ENCODE measurements around the gene LHFPL6.
"Not testable (repeated sequence)": the region's sequence is repeated elsewhere in the genome, so short reads cannot be mapped to it uniquely, and the experiment has no call there.

LHFPL6 gene

DNA sequence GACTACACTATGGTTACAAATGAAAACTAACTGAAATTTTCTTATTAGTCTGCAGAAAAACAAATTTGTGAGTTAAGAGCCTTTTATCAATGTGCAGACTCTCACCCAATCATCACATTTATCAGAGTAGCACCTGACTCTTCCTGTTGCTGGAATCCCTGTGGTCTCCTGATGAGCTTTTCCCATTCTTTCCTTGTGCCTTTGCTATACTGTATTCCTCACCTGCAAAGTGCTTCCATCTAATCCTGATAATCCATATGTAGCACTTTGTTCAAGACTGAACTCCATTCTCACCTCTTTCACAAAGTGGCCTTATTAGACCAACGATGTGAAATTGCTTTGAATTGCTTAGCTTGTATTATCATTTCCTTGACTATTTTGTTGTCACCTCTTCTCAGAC is 225.3 kb downstream of the LHFPL6 start:
- DNase-seq: no peak

DNA sequence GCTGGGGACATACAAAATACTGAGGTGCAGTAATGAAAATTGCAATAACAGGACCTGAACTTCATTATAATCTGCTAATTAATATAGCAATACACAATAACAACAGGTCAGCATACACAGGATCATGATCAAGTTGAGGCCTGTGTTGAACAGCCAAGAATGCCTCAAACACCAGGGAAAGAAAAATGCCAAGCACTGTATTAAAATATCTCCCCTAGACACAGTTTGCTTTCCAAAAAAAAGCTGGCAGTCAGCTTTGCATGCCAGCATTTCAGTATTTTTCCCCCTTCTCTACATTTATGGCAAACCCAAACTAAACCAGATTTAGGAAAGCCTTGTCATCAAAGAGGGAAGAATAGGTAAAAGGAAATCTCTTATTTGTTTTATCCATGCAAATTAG is 226.9 kb downstream of the LHFPL6 start:
- DNase-seq: no peak

DNA sequence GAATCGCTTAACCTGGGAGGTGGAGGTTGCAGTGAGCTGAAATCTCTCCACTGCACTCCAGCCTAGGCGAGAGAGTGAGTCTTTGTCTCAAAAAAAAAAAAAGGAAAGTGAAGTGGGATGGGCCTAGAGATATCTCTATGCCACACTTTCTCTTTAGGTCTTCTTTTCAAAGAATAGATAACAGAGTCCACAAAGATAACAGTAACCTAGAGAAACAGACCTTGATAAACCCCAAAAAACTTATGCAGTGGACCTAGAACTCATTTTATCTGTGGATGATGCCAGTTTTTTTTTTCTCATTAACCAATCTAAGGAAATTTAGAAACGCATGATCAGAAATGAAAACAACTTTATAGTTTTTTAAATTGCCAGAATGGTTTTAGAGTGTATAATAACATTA is 227.4 kb downstream of the LHFPL6 start:
- no peak for DNase-seq

DNA sequence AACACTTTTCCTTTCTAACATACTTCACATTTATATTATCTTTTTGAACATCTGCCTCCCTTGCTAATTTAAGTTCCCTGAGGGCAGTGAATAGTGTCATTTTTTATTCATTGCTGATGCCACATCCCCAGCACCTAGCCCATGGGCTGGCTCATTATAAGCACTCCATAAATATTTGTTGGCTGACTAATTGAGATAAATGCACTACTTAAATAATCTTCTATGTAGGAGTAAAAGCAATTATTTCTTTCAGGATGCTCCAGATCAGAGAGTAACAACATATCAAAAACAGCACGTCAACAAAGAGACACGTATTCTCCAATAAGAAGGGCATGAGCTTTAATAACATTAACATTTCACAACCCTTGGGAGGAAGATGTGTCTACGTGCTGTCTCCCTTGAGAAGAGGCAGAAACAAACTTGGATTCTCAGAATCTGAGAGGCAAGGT is 228.2 kb downstream of the LHFPL6 start:
- DNase-seq: no peak

DNA sequence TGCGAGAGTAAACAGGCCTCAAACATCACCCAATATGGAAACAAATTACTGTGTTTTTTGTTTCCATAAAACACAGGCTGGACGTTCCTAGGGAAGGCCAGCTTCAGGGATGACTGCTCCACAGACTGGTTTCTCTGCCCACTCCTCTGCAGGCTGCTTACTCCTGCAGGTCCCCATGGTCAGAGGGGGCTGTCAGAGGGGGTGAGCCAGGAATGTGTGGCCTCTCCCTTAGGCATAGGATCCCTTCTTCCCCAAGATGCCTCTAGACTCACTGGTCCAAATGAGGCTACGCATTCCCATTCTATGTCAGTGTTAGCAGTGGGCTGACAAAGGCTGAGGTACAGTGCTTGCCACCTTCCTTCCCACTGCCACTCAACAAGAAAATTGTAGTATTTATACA is 229.8 kb downstream of the LHFPL6 start:
- no peak for DNase-seq

DNA sequence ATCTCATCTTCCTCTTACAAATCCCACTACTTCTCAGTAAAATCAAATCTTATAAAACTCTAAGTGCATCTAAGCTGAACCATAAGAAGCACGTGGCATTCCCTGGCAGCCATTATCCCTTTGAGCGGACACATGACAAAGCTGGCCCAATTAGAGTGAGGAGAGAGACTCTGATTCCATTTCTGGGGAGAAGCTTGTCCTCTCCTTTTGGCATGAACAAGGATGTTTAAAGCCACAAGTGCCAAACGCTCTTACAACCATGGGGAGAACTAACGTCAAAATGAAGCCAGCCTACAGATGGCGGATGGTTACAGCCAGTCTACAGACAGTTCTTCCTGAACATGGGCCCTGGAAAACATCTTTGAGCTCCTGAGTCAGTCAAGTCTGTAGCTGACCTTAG is 231.3 kb downstream of the LHFPL6 start:
- DNase-seq: no peak

DNA sequence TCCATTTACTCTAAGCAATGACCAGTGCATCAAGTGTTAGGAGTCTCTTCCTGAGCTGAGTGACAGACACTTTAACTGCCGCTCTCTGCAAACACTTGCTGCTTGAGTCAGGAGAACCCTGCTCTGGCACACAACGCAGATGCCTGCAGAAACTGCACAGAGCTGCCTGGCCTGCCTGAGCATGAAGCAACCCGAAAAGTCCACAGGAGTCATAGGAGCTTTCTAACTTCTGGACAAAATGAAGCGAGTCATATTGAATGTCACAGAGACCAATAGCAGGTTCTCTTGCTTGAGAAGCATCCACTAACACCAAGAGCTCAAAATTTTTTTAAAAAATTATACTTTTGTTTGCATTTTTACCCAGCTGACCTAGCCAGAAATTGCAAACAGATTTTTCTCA is 232.4 kb downstream of the LHFPL6 start:
- DNase-seq: no peak

DNA sequence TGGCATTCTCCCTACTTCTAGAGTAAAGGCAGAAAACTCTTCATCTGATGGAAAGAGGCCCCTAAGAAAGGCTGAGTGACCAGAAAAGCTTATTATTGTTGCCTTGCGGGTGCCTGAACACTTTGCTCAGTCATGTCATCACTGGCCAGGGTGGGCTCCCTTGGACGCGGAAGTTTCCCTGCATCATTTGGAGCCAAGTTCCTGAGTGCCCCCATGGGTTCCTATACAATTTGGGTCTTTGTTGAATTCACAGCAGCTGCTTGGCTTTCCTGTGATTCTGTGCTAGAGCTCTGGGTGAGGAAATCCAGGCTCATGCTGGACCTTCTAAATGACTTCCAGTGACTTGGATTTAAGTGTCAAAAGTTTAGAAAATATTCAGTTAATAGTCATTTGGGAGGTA is 232.9 kb downstream of the LHFPL6 start:
- DNase-seq: no peak

DNA sequence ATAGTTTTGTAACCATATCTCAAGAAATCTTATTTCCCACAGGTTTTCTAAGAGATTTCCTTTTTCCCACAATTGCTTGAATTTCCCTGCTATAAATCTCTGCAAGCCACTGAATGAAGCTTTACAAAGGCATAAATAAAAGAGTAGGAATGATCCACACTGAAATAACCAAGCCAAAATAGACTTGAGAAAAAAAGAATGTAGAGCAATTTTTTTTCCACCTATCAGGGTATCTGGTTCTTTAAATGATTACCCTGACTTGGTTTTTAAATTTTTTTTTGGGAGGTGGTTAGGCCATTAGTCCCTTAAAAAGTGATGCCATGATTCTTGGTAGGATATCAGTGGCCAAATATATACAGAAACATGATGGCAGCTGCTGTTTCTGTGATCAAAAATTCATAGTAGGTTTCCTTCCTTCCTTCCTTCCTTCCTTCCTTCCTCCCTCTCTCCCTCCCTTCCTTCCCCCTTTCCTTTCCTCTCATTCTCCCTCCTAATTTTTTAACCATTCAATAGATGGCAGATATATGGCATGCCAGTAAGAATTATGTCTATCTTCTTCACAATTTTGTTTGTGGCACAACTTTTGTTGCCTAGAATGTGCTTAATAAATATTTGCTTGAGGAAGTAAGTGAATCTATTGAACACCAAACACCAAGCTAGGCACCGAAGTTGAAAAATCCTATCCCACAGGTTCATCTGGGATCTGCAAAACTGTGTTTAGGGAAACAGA is 233.7 kb downstream of the LHFPL6 start:
- no peak for DNase-seq

DNA sequence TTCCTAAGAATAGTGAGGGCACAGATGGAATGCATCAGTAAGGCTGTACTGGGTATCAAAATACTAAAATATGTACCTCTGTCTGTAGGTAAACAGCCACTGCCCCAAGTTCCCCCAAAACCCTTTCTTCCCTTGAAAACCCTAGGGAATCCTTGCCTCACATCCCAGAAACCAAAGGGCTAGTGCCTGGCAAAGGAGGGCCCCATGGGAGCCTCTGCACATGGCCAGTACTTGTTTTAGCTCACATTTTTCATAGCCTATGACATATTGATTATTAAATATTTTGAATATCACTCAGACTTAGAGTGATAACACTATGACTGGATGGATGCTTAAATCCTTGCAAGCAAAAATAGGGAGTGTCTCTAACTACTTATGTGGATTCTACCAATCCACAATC is 237.1 kb downstream of the LHFPL6 start:
- DNase-seq: no peak

DNA sequence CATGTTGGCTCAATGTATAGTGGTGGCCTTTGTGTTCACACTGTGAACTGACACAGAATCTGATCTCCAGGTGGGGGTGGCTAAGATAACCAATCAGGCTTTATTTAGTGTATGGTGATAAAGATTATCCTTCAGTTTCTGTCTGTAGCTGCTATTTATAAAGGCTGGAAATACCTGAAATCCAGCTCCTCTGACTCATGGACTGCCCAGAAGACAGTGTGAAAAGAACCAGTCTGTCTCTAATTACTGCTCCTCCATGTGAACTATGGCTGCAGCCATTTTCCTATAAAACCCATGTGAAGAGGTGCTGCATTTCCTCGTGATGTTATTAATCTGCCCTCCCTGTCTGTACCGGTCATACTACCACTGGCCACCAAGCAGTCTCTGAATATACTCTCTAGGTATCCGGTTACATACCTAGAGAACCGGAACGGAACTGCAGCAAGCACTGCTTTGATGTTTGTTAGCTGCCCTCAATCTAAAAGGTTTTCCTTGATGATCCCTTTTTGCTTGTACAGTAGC is 238.0 kb downstream of the LHFPL6 start:
- DNase-seq: no peak

DNA sequence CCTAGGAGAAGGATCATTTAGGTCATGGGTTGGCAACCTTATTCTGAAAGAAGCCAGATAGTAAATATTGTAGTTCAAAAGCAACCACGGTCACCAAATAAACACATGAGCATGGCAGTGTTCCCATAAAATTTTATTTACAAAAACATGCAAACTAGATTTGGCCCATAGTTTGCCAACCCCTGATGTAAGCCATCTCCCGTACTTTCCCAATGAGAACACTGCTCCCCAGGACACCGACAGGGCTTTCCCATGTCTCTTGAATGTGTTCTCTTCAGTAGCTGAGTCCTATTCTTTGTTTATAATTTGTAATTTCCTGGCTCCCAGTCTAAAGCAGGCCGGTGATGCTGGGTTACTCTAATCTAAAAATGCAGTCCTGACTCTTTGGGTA is 239.6 kb downstream of the LHFPL6 start:
- no peak for DNase-seq

DNA sequence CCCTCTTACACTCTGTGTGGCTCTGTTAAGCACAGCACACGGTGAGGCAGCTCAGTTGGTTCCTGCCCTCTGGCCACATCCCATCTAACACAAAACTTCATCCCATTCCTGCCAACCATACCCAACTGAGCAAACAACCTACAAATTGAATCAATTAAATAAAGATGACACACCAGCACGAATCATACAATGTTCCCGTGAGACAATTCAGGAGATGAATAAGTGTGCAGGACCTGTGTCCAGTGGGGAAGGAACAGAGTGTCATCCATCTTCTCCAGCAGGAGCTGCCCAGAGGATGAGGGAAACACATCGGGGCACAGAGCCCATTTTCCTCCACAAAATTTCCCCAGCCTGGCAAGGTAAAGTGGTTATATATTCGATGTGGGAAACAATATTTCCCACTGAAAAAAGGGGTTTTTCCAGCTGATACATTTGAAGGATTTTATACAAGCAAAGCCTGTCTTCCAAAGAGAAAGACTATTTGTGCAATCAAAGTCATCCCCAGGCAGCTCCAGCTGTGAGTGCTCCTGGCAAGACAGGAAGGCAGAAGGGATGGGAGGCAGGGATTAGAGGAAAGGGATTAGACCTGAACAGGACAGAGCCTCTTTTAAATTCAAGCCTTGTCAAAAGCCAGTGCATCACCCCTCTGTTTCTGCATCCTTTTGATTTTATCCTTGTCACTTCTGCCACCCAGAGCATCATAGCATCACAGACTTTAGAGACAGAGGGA is 240.2 kb downstream of the LHFPL6 start:
- DNase-seq: no peak

DNA sequence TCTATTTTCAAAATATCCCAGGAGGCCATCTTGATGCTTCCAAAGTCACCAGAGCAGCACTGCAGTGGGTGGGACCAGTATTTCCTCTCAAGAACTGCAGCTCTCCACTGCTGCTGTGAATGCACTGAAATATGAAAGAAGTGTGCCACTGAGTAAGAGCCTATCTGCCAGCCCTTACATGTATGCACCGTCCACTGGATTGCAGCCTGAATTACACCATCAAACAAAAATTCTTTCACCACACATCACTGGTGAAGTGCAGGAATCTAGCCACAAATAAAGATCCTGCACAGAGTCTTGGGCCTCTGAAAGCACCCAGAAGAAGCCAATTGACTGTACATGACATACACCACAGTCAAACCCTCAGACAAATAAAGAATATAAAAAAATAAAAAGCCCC is 249.0 kb downstream of the LHFPL6 start:
- no peak for DNase-seq

DNA sequence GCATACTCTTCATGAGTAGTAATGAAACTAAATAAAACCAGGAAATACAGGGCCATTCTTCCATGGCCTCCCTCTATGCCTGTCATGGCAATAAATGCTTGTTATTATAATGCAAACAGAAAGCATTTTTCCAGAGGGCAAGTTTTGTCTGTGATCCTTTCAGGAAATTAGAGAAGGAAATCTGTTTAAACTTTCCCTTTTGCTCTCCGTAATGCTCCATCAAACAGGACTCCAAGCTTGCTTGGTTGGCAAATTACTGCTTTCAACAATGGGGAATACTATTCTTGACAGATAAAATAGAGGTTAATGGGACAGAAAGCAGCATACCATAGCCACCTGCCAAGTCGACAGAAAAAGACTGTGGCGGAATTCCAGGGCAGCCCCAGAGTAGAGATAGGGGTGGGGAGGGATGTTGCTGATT is 252.5 kb downstream of the LHFPL6 start:
- DNase-seq: no peak

DNA sequence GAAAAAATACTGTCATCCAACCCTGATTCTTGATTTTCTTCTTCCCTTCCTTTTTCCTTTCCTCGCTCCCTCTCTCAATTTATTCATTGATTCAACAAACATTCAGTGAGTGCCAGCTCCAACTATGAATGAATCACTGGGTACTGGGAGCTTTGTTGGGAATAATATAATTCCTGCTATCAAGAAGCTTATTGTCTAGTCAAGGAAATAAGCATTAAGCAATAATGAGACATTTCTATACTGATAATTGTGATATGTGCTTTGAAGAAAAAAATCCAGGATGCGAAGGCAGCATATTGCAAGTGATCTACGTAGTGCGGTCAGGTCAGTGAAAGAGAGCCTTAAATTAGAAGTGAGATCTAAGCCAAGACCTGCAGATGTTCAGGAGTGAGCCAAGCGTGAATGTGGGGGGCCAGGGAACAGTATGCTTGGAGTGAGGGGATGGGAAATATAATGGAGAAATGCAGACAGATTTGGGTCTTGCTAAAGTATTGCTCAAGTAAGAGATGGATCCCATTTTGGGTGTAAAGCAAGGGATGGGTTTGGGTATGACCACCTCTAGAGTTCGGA is 253.5 kb downstream of the LHFPL6 start:
- DNase-seq: no peak

DNA sequence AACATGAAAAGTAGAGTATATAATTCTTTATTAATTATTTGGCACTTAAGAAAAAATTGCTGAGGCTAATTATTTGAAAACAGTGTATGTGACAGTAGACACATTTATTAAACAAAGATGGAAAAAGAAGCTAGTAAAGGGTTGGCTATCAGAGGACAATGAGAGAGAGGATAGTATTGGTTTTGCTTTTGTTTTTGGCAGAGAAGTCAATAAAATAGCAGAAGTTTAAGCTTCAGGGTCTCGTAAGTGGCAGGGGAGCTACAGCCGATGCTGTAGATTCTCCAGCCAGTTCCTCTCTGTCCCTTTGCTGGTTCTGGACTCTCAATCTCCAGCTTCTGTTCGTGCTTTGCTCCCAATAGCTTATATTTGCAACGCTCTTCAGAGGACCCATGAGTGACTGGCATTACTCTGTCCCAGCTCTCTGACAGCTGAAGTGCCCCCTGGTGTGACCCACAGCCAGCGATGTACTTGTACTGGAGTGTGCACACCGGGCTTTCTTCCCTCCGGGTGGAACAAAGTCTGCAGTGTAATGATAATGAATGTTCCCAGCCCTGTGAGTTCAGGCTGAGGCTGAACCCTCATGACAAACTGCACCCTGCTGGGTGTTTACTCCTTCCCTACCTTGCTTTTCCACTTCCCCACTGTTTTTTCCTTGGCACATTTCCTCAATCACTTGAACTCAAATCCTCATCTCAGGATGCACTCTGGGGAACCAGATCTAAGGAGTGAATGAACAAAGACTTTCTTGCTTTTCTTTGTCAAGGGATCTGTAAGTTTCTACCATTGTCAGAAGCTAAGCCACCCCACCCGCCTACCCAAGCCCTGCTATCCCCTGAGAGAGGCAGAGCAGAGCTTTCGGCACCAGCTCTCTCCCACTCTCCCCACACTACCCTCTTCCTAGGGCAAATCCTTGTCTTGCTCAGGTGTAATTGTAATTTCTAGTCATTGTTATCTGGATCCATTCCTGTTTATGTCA is 254.8 kb downstream of the LHFPL6 start:
- no peak for DNase-seq

DNA sequence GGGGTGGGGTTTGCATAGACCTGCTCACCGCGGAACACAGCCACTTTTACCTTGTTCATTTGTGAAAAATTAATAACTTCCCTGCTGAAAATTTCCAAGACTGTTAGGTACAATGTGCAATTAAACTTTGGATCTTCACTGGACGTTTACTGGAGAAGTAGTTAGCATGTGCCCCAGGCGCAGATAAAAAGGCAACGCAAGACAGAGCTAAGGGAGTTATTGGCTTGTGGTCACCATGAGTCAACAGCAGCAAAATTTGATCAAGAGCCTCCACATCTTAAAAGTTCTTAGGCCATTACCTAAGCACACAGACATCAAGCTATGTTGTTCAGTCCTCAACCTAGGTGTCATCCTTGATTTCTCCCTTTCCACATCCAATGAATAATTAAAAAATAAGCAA is 257.0 kb downstream of the LHFPL6 start:
- DNase-seq: no peak

DNA sequence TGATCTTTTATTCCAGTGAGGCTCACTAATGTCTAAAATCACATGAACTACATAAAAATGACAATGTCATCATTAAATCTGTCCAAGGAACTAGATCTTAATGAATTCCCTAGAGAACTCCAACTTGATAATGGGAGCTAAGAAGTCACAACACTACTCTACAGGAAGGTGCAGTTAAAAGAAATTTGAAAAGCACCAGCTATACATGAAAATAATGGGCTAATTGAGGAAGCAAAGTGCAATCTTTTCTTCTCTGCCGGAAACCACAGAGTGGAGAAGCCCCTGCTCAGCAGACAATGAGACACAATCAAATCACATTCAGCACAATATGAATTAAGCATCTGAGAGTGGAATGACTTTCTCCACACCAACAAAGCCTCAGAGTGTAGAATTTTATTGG is 261.7 kb downstream of the LHFPL6 start:
- no peak for DNase-seq

DNA sequence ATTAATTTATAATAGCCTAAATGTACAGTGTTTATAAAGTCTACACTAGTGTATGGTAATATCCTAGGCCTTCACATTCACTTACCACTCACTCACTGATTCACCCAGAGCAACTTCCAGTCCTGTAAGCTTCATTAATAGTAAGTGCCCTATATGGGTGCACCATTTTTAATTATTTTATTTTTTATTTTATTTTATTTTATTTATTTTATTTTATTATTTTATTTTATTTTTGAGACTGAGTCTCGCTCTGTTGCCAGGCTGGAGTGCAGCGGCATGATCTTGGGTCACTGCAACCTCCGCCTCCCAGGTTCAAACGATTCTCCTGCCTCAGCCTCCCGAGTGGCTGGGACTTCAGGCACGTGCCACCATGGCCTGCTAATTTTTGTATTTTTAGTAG is 264.9 kb downstream of the LHFPL6 start:
- not testable (repeated sequence) for DNase-seq

DNA sequence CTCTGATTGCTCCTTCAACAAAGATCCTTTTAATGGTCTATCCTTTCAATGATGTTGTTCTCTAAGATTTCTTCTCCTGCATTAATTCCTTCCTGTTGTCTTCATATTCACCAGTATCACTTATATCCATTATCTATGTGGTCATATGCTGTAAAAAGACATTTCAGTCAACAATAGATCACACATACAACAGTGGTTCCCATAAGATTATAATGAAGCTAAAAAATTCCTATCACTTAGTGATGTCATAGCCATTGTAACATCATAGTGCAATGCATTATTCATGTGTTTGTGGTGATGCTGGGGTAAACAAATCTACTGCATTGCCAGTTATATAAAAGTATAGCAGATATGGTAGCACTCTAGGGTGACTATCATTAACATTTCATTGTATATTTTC is 266.1 kb downstream of the LHFPL6 start:
- DNase-seq: no peak

DNA sequence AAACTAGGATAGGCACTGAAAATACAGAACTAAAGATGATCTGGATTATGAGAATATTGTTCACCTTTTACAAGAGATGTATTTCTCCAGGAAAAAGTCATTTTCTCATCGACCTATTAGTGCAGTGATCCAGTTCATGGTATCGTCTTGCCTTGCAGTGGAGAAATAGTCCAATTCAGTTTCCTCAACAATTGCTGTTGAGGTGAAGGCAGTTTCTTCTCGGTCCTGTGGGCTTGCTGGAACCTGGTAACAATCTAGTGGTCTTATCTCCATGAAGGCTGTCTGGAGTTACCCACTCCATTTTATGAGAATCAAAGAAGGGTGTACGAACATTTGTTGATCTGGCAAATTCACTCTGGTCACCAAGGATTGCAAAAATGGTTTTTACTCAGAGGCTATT is 266.8 kb downstream of the LHFPL6 start:
- DNase-seq: no peak

DNA sequence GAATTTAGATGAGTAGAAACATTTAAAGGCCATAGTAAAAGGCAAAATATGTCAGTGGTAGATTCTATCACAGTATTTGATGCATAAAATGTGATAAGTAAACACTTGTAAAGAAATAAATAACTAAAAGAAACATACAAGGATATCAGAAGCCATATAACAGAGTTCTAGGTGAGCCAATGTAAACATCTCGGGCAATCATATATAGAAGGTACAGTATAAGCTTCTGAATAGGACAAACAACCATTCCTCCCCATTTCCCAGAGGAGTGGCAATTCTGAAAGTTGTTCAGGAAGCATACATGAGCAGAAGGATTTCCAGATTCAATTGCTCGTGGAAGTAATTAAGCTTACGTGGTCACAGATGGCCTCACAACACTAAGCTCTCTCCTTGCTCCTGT is 267.3 kb downstream of the LHFPL6 start:
- no peak for DNase-seq

All from CD4-positive, alpha-beta T cell treated with Interleukin-12 subunit alpha and Interleukin-12 subunit beta, for 1 hour (primary cell).